Left cardiac atrium (tissue), 4 donors: ENCODE measurements around the gene BTBD18. TPM values are rescaled to one million over a fixed set of nuclear protein-coding genes. Genes with fewer than 3 reads are reported as not detected.

ENCODE experiments used
- ATAC-seq, 2 donors: fragments of 200-7000 bp; cut with Tn5 transposase; one replicate each; pipeline ENCODE4 v1.9.1; 2020; ENCODE audit warnings: mild to moderate bottlenecking in 2 of 2, moderate library complexity in 2 of 2
- DNase-seq: peaks from one replicate; pipeline ENCODE4 v3.0.0-alpha.2; 2020
- intact Hi-C, 2 donors: fragments of 100-400 bp; cut with DNase I; formaldehyde crosslinking; loops; one replicate each; pipeline versions ENCODE4 v1.14.1 to v1.15.1; 2022 to 2023
- long read RNA-seq: library from polyadenylated mRNA; unstranded; transcript quantifications from one replicate; pipeline ENCODE4 v2.0.0, GENCODE V29; 2021
- total RNA-seq, 2 donors: library from RNA; stranded (reverse); fragmentation: NEBNext Ultra II Directional; extraction: Animal tissue kit (Norgen Biotek cat#: 25700); gene quantifications; one replicate each; pipeline ENCODE4 v1.2.1, GENCODE V29; 2021
- donor health status: DM: no; HTN: yes; CAD: no.
- donor health status: DM: no; HTN: yes; CAD: no; lungs with severe emphysema.
- donor health status: DM: yes; HTN: yes; CAD: no.
- donor health status: Dilated cardiomyopathy.

BTBD18 gene, protein sequence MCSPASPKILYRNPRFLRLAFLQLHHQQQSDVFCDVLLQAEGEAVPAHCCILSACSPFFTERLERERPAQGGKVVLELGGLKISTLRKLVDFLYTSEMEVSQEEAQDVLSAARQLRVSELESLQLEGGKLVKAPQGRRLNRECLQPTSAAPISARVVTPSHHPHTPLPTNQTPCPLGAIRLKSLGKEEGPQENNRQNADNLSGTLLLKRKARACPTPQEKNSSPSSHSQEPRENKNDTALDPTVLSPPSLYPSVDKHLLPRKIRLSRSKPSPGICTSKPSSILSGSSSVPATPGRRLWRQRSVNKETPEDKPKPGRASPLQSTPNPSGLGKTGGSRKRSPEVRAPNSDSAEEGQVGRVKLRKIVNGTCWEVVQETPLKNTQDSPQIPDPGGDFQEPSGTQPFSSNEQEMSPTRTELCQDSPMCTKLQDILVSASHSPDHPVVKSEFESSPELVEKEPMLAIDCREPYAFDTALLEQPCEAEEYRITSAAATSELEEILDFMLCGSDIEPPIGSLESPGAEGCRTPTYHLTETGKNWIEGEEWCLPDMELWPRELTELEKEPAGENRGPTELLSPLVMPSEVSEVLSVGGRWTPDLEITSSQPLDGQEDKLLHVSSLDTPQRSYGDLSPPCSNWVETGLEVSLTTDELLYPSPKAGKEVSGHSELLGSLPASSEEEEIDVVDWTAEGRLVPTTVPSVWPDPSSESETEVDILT
- total RNA-seq: not detected
- long read RNA-seq: 0 reads

DNA sequence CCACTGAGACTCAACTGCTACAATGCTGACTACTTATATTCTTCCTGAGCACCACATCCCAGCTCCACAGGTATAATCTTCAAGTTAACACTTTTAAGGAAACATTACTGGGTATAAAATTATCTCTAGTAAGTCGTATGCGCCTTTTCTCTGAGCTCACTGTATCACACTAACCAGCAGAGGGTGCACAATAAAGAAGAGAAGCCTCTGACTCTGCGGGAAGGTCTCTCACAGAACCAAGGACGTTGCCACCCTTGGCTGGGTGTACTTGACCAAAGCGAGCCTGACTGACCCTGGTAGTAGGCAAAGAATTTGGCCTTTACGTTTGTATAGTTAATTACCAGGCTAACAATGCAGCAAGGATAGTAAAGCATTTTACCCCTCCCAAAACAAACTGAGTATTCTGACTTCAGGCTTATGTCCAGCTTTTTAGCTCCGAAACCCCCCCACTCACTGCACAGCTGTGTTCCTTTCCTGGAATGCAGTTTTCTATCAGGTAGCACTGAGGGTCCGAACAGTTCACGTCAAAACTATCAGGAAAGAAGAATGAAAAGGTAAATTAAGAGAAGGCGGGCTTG lies at the start of gene BTBD18:
BTBD18 (minus strand) TSS at position 144 of the 578 bp plus-strand sequence. CDS start 631 bp downstream, outside the sequence.
- intact Hi-C loops: loop anchor here in 1 of 2 donors (2.0 kb wide), 1 partner anchor 49 kb away; no protein-coding TSS in a partner anchor
- peak; percentile 82 to 83 for ATAC-seq
- DNase-seq: peak; percentile 39

DNA sequence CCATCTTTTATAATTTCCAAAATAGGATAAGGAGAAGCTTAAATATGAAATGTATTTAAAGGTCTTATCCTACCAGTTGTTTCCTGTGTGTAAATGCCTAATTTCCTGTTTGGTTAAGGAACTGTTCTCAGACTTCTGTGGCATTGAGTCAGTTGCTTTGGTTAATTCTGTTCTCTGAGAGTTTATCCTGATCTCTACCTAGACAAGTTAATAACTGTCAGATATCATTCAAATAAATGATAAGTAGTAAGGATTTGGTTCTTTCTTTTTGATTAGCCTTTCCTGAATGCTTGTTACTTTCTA lies 49.5 kb upstream of the BTBD18 start:
- DNase-seq (no peak), ATAC-seq (no peak)
- intact Hi-C loops: loop anchor here in 1 of 2 donors (2.0 to 5.0 kb wide), 2 partner anchors 50 to 134 kb away; partner anchors contain the start of genes BTBD18 and ZDHHC5

DNA sequence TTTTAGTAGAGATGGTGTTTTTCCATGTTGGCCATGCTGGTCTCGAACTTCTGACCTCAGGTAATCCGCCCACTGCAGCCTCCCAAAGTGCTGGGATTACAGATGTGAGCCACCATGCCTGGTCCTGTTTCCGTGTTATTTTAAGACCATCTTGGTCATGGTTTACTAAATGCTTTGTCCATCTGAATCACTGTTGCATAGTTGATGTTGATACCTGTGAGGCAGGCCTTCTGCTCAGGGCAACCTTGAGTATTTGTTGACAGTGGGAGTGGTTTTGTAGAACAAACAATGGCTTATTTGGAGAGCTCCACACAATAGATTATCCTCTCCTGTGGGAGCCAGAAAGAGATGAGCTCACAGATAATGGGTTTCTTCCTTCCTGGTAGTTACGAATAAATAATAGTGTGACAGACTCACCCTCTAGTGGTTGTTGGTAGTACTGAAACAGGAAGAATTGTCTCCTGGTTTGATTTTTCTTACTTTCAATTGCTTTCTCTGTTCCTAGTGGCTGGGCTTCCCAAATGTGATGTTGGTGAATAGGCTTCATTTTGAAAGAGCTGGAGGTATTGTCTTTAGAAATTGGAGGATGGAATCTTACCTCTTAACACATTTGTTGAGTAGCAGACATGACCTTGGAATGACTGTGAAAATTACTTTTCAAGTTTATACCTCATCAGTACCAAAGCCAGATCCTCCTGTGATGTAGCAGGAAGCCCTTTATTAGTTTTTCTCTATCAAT lies 49.0 kb upstream of the BTBD18 start:
- peak; percentile 69 to 73 for ATAC-seq
- DNase-seq: no peak
- intact Hi-C loops: loop anchor here in 1 of 2 donors (2.0 to 5.0 kb wide), 2 partner anchors 50 to 133 kb away; partner anchors contain the start of genes BTBD18 and ZDHHC5

DNA sequence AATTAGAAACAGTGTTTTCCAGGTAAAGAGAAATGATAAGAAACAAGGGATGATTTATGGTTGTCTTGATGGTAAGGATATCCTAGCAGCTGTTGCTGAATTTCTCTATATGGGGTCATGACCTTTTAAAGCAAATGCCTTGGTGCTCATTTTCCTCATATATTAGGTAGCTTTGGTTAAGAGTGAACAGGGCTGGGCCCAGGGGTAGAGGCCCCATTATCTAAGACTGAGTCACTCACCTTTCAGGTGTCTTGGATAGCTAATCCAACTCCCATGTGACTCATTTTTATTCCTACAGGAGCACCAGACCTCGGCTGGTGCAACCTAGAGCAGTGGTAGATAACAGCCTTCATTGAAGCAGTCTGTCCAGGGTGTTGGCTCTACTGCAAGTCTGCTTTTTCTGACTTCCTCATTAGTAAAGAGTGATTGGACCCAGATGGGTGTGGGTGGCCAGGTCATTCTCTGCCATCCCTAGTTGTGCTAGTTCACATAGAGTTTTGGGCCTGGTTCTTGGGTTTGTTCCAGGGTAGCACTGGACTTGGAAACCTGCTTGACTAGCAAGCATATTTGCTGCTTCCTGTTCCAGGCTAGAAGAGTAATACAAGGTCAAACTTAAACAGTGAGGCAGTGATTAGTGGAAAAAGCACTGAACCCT lies 47.4 kb upstream of the BTBD18 start:
- peak; percentile 63 to 91 for ATAC-seq
- intact Hi-C loops: loop anchor here in 1 of 2 donors (10.0 kb wide), 1 partner anchor 54 kb away; the partner anchor contains the start of gene SELENOH
- peak; percentile 37 for DNase-seq

DNA sequence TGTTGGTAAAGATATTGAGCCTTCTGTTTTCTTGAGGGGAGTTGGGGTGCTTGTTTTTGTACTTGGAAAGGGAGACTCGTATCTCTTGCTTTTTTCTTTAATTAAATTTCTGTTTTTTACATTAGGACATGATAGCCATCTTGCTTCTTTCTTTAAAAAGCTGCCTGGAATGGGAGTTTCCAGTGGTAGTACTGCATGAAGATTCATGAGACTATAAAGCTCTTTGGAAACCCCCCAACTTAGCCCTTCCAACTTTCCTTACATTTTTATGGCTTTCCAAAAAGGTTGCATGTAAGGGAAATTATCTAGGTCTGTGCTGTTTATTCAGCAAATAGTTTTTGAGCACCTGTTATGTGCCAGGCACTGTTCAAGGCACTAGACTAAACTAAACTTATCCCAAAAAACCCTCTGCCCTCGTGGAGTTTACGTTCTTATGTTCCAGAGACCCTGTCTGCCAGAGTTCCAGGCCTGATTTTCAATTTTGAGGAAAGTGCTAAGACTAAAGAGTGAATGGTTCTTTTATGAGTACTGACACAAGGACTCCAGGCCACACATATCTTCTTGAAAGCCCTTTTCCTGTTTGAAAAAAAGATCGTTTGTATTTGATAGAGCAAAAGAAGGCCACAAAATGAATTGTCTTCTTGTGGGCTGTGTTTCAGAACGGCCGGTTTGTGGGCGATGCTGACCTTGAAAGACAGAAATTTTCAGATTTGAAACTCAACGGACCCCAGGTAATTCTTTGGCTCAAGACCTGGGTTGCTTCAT lies 41.9 kb upstream of the BTBD18 start:
- ATAC-seq (no peak), DNase-seq (no peak)
- intact Hi-C loops: loop anchor here in 1 of 2 donors (10.0 kb wide), 1 partner anchor 49 kb away; the partner anchor contains the start of gene SELENOH

DNA sequence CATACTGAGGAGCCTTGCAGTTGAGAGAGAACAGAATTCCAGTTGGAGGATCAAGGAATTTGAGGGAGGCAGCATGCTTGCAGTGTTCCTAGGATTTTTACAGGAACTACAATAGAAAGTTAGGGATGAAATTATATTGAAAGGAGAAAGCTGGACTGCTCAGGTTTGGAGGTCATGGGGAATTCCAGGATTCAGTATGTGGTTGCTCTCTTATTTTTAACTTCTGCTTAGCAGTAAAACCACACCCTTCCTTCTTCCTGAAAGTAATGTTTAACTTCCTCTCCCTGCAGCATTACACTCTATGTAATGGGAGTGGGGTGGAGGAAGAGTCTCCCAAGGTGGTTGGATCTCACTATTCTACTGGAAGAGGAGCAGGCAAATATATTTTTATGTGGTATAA lies 41.3 kb upstream of the BTBD18 start:
- ATAC-seq (peak in 1 of 2 donors; percentile 69), DNase-seq (no peak)
- intact Hi-C loops: loop anchor here in 1 of 2 donors (10.0 kb wide), 1 partner anchor 48 kb away; the partner anchor contains the start of gene SELENOH

DNA sequence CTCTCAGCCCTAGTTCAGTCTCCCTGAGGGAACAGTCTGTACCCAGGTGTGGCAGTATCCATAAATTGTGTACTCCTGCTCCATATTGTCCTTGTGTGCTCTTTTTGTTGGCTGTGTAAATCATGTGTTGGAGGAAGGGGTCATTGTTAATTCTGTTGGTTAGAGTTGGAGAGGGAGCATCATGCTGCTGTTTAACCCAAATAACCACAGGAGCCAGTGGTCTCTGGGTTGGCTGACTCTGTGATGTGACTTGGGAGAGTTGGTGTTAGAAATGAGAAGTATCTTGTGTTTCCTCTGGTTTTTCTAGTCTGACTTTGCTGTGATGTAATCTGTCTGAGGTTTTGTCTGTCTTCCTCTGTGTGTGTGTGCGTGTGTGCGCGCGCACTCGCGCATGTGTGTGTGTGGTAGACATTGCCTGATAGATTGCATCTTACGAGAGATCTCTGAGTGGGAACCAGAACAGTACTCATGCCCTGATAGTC lies 40.5 kb upstream of the BTBD18 start:
- peak; percentile 51 to 79 for ATAC-seq
- intact Hi-C loops: loop anchor here in 1 of 2 donors (10.0 kb wide), 1 partner anchor 47 kb away; the partner anchor contains the start of gene SELENOH
- peak; percentile 77 for DNase-seq

DNA sequence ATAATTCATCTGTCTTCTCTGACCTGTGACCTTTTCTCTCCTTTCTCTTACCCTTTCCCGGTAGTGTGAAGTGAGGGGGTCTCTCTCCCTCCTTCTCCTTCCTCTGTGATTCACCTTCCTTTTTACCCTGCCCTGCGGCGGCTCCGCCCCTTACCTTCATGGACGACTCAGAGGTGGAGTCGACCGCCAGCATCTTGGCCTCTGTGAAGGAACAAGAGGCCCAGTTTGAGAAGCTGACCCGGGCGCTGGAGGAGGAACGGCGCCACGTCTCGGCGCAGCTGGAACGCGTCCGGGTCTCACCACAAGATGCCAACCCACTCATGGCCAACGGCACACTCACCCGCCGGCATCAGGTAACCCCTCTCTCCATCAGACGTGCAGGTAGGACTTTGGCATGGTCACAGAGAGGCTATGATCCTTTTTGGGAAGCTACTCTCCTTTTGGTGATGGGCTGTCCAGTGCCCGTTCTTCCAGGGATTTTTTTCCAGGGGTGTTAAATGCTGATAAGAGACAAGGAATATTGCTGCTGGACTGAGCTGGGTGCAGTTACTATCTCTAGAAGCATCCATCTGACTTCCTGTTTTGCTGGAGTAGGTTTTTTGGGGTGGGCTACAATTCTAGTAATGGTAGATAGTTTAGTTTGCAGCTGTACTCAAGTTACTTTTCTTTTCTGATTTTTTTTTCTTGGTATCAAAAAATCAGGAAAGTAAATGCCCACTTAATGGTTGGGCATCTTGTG lies 39.9 kb upstream of the BTBD18 start:
- intact Hi-C loops: loop anchor here (1.0 to 10.0 kb wide), 2 partner anchors 9 to 47 kb away; partner anchors contain the start of gene SELENOH (in 1 of the 2)
- DNase-seq (no peak), ATAC-seq (no peak)

DNA sequence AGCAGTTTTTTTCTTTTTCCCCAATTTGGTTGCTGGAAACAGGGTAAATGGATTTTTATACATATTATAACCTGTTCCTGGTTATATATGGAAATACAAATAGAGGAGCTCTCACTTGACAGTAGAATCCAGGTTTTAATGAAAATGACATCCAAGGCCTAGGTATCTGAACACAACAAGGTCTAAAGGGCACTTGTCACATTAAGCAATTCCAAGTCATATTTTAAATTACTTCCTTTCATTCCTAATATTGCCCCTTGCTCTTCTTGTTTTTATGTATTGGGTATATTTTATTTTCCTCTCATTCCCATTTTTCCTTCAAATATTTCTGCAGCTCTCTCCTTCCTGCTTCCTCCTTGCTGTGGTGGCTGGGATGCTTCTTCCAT lies 37.1 kb upstream of the BTBD18 start:
- ATAC-seq (no peak), DNase-seq (no peak)
- intact Hi-C loops: no loop called here

DNA sequence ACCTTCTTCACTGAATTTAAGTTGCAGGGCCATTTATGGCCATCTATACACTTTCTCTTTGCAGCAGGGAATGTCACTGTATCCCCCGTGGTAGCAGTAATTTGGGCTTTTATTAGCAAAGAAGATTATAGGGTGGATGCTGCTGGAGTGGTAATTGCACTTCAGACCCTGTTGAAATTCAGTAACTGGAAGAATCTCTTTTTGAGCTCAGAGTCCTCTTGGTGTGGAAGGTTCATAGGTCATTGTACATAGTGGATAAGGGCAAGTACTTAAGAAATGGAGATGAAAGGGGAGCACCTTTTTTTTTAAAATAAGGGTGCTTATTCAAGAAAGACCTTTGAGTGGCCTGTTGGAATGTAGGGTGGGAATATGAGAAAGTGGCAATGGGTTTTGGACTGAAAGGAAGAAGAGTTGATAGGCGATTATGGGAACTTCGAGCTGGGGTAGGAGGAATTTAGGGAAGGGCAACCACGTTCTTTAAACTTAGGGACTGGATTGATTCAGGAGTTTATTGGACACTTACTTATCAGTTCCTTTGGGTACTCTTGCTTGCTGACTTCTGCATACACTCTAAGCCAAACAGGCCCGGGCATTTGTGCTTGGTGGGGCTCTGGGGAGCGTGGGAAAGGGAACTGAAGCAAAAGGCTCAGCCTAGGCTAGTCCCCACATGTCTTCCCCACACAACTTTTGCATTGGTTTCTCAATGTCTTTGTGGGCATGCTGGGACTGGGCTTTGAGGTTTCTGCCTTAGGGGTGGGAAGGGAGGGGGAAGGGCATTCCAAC lies 36.5 kb upstream of the BTBD18 start:
- ATAC-seq (peak; percentile 15 to 31), DNase-seq (no peak)
- intact Hi-C loops: no loop called here

DNA sequence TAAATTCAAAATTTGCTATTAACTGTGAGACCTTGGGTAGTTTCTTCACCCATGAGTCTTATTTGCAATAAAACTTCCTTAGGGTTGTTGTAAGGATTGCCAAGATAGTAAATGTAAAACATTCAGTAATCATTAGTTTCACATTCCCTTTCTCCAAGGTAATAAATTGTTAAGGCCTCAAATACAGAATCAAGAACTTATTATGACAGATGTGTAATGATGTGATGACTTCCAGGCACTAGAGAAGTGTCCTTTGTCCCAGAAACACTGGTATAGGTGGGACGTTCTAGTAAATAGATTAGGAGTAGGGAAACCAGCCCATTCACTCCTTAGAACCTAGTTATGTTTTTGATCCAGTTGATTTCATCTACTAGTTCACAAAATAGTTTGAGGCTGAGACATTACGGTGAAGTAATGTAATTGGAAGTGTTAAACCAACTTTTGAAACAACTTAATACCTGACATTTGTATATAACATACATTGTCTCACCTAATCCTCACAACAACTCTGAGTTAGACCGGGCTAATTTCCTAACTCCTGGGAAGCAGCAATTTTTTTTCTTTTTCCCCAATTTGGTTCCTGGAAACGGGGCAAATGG lies 35.5 kb upstream of the BTBD18 start:
- DNase-seq (no peak), ATAC-seq (no peak)
- intact Hi-C loops: no loop called here

DNA sequence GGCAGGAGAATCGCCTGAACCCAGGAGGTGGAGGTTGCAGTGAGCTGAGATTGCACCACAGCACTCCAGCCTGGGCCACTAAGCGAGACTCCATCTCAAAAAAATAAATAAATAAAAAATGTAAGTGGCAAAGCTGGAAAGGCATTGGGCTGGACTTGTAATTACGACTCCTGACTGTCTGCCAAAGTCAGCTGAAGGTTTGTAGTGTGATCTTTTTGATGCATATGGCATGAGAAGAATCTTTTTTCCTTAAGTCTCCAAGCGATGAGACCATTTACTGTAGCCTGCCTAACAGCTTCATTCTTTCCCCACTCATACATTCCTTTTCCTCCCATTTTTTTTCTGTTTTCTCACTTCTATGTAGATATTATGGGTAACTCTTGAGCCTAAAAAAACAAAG lies 34.8 kb upstream of the BTBD18 start:
- DNase-seq (no peak), ATAC-seq (no peak)
- intact Hi-C loops: no loop called here

DNA sequence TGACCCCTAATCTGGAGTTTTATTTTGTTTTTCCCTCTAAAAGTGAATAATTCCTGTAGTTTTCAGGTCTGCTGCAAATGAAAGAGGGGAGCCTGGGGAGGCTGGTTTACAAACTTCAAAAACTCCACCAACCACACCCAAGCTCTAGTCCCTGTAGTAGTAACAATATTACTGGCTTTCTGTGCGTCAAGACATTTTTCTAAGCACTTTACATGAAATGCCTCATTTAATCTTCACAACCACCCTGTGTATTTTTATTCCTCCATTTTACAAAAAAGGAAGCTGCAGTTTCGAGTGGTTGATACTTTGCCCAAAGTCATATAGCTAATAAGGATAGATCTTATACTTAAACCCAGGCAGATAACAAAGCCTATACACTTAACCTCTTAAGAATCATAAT lies 33.5 kb upstream of the BTBD18 start:
- no peak for ATAC-seq
- no peak for DNase-seq
- intact Hi-C loops: no loop called here

DNA sequence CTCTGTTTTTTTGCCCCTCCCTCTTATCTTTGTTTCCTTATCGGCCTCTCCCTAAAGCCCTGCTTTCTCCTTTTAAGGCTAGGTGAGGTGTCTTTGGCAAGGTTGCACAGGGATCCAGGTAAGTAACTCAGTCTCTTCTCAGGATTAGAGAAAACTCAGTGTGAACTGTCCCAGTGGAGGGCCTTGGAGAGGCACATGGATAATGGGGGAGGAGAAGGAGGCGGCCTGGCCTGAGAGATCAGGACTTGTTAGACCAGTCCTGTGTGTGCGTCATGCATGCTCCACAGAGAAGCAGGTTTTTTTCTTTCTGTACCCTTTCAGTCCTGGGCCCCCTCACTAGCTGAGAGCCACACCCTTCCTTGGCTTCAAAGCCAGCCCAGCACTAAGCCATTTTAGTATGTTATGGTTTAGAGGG lies 29.9 kb upstream of the BTBD18 start:
- DNase-seq: peak; percentile 49
- ATAC-seq: peak in 1 of 2 donors; percentile 14
- intact Hi-C loops: no loop called here

DNA sequence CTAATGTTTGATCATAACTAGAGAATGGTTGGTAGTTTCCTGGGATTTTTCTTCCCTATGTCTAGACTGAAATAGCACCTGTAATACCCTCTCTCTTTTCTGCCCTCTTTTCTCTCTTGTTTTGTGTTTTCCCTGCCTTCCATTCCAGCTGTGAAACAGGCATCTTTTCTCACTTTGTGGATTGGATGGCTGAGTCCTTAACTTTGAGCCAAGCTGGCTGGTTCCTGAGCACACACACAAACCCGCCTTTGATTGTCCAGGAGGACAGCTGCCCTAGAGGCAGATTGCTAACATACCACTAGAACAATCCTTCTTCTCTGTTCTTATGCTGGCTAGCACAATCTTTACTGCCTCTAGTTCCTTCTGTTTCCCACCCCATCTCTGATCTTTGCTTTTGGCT lies 27.7 kb upstream of the BTBD18 start:
- intact Hi-C loops: no loop called here
- DNase-seq (peak; percentile 32), ATAC-seq (peak; percentile 47 to 67)
